Thoracic aorta (tissue), 2 donors: Measurements from ENCODE around the gene UMODL1. TPM values are rescaled to one million over a fixed set of nuclear protein-coding genes. Genes with fewer than 3 reads are reported as not detected.

Experiments
- ATAC-seq: fragments of 150-250 bp; one replicate; pipeline ENCODE4 v1.8.0; 2017; ENCODE audit warnings: low read depth; ENCODE audit not compliant: insufficient number of reproducible peaks, low FRiP score
- DNase-seq: peaks from one replicate; pipeline ENCODE4 v3.0.0-alpha.2; 2020; ENCODE audit warnings: low spot score
- H3K27ac ChIP-seq, 2 donors: fragments of 200-600 bp; sonication (generic); 1 replicate in 1 of 2; 2 replicates in 1 of 2; pipeline ENCODE4 v1.5.1; 2016; ENCODE audit warnings: mild to moderate bottlenecking in 2 of 2, moderate library complexity in 2 of 2
- H3K27me3 ChIP-seq: fragments of 200-600 bp; sonication (generic); replicated peaks from 2 replicates; pipeline ENCODE4 v1.6.0; 2016; ENCODE audit warnings: mild to moderate bottlenecking; ENCODE audit not compliant: insufficient read depth
- H3K36me3 ChIP-seq: fragments of 200-600 bp; sonication (generic); one replicate; pipeline ENCODE4 v1.5.1; 2016
- H3K4me1 ChIP-seq, 2 donors: fragments of 200-600 bp; sonication (generic); 1 replicate in 1 of 2; 2 replicates in 1 of 2; pipeline versions ENCODE4 v1.5.1 to v1.6.0; 2016; ENCODE audit warnings: low read depth in 2 of 2, mild to moderate bottlenecking in 1 of 2; ENCODE audit not compliant: control insufficient read depth in 1 of 2
- H3K4me3 ChIP-seq: fragments of 200-600 bp; sonication (generic); 2 replicates; pipeline ENCODE4 v1.5.1; 2016; ENCODE audit warnings: mild to moderate bottlenecking
- H3K9me3 ChIP-seq: fragments of 200-600 bp; sonication (generic); 2 replicates; pipeline ENCODE4 v1.5.1; 2016
- CTCF ChIP-seq: fragments of 200-600 bp; sonication (generic); IDR thresholded peaks from one replicate; pipeline ENCODE4 v1.5.1; 2019; ENCODE audit warnings: antibody characterized with exemption
- total RNA-seq, 2 donors: library from RNA; depleted of rRNA; stranded (reverse); fragments of >200 nt; gene quantifications; one replicate each; pipeline versions ENCODE4 v1.1.0 to v1.2.3, GENCODE V29; 2016

UMODL1 gene
- total RNA-seq, 2 donors from 2014 or later = 0.14 TPM; not detected in 1

GRCh38 chr21:42107177-42107880, 36.2 kb downstream of the UMODL1 start:
- TF ChIP-seq CTCF = no peak
- Histone ChIP-seq H3K4me3 (no peak overlapping the region), H3K4me1 (peaks cover 0 to 12% of the 10 kb centered on the region in 2 donors), H3K27me3 (no peaks in the 10 kb centered on the region), H3K9me3 (no peaks in the 10 kb centered on the region), H3K27ac (no peak overlapping the region), H3K36me3 (no peaks in the 10 kb centered on the region)
- ATAC-seq (no peak), DNase-seq (no peak)

GRCh38 chr21:42107881-42108553, 36.9 kb downstream of the UMODL1 start:
- Histone ChIP-seq H3K27me3 (no peaks in the 10 kb centered on the region), H3K9me3 (no peaks in the 10 kb centered on the region), H3K4me3 (no peak overlapping the region), H3K27ac (no peak overlapping the region), H3K4me1 (peaks cover 0 to 12% of the 10 kb centered on the region in 2 donors), H3K36me3 (no peaks in the 10 kb centered on the region)
- peak; percentile 75 for TF ChIP-seq CTCF
- no peak for ATAC-seq
- no peak for DNase-seq

GRCh38 chr21:42108554-42109340, 37.6 kb downstream of the UMODL1 start:
- Histone ChIP-seq H3K27me3 (no peaks in the 10 kb centered on the region), H3K27ac (no peak overlapping the region), H3K4me1 (peaks cover 0 to 12% of the 10 kb centered on the region in 2 donors), H3K9me3 (no peaks in the 10 kb centered on the region), H3K36me3 (no peaks in the 10 kb centered on the region), H3K4me3 (no peak overlapping the region)
- no peak for DNase-seq
- ATAC-seq = no peak
- no peak for TF ChIP-seq CTCF

- Histone ChIP-seq H3K27me3 (no peaks in the 10 kb centered on the region), H3K36me3 (no peaks in the 10 kb centered on the region), H3K9me3 (no peaks in the 10 kb centered on the region), H3K4me3 (no peak overlapping the region), H3K27ac (no peak overlapping the region), H3K4me1 (peaks cover 0 to 12% of the 10 kb centered on the region in 2 donors)
- no peak for DNase-seq
- ATAC-seq = no peak
- TF ChIP-seq CTCF = no peak
Measured at GRCh38 chr21:42109473-42109872, 38.4 kb downstream of the UMODL1 start.
